Measurements from ENCODE around the gene CDK3.

The CDK3 gene

GRCh38 chr17:76014100-76014924, 13.7 kb downstream of the CDK3 start:
- H3K4me3 ChIP-seq (ENCODE audit: control insufficient read depth in 1 of 7, extremely low read depth in 1 of 7, insufficient read depth in 4 of 7, low read depth in 2 of 7, low read length in 6 of 7), result no peak overlapping the region
- H3K36me3 ChIP-seq (ENCODE audit: control insufficient read depth in 4 of 4, insufficient read depth in 4 of 4, low read length in 3 of 4), result peaks cover 0 to 3% (median 1%) of the 10 kb centered on the region in 4 experiments
- H3K27ac ChIP-seq (ENCODE audit: insufficient read depth in 1 of 2, low read depth in 1 of 2, low read length in 2 of 2, poor library complexity in 1 of 2, severe bottlenecking in 2 of 2), result no peak overlapping the region
- peaks cover 0 to 7% (median 3%) of the 10 kb centered on the region in 4 experiments for H3K4me1 ChIP-seq (ENCODE audit: control extremely low read depth in 1 of 4, control insufficient read depth in 4 of 4, insufficient read depth in 4 of 4, low read length in 3 of 4)
- no peaks in the 10 kb centered on the region for H3K9me3 ChIP-seq (ENCODE audit: control extremely low read depth in 1 of 5, control insufficient read depth in 4 of 5, insufficient read depth in 2 of 5, low read depth in 1 of 5, low read length in 4 of 5)
- ChIA-PET POLR2A (interaction anchor here (0.5 to 0.7 kb wide), 2 partner anchors 43 to 61 kb away, joined by 3 to 4 read pairs; no protein-coding TSS in a partner anchor), CTCF (interaction anchor here (0.5 to 13.9 kb wide), 33 partner anchors 9 to 275 kb away, joined by 3 to 183 read pairs (median 4); partner anchors contain the start of genes CDK3, FBF1 and SRP68)
- H3K27me3 ChIP-seq (replicated peaks in 2 of 5; ENCODE audit: control insufficient read depth in 4 of 5, insufficient read depth in 5 of 5, low read length in 4 of 5), result no peaks in the 10 kb centered on the region
- WGBS (ENCODE audit: insufficient coverage), result 37% methylated on average over 18 of the region's 19 CpGs
- peak; percentile 67 to 86 (median 80) for DNase-seq

- Histone ChIP-seq H3K9me3 (ENCODE audit: control extremely low read depth in 1 of 5, control insufficient read depth in 4 of 5, insufficient read depth in 2 of 5, low read depth in 1 of 5, low read length in 4 of 5) (no peaks in the 10 kb centered on the region), H3K4me1 (ENCODE audit: control extremely low read depth in 1 of 4, control insufficient read depth in 4 of 4, insufficient read depth in 4 of 4, low read length in 3 of 4) (peaks cover 0 to 10% (median 3%) of the 10 kb centered on the region in 4 experiments), H3K27me3 (replicated peaks in 2 of 5; ENCODE audit: control insufficient read depth in 4 of 5, insufficient read depth in 5 of 5, low read length in 4 of 5) (no peaks in the 10 kb centered on the region), H3K27ac (ENCODE audit: insufficient read depth in 1 of 2, low read depth in 1 of 2, low read length in 2 of 2, poor library complexity in 1 of 2, severe bottlenecking in 2 of 2) (no peak overlapping the region), H3K36me3 (ENCODE audit: control insufficient read depth in 4 of 4, insufficient read depth in 4 of 4, low read length in 3 of 4) (peaks cover 0 to 3% (median 1%) of the 10 kb centered on the region in 4 experiments), H3K4me3 (ENCODE audit: control insufficient read depth in 1 of 7, extremely low read depth in 1 of 7, insufficient read depth in 4 of 7, low read depth in 2 of 7, low read length in 6 of 7) (no peak overlapping the region)
- WGBS (ENCODE audit: insufficient coverage), result 89% methylated on average over 24 of the region's 26 CpGs
- ChIA-PET CTCF (interaction anchor here (0.5 to 13.9 kb wide), 26 partner anchors 8 to 265 kb away, joined by 3 to 183 read pairs (median 4); partner anchors contain the start of genes CDK3 and FBF1), POLR2A (interaction anchor here (0.5 kb wide), 1 partner anchor 61 kb away, joined by 3 read pairs; no protein-coding TSS in a partner anchor)
- no peak for DNase-seq
These were observed 14.2 kb downstream of the CDK3 start for GRCh38 chr17:76014925-76015261.

- Histone ChIP-seq H3K27me3 (replicated peaks in 2 of 5; ENCODE audit: control insufficient read depth in 4 of 5, insufficient read depth in 5 of 5, low read length in 4 of 5) (no peaks in the 10 kb centered on the region), H3K4me1 (ENCODE audit: control extremely low read depth in 1 of 4, control insufficient read depth in 4 of 4, insufficient read depth in 4 of 4, low read length in 3 of 4) (peaks cover 0 to 10% (median 3%) of the 10 kb centered on the region in 4 experiments), H3K27ac (ENCODE audit: insufficient read depth in 1 of 2, low read depth in 1 of 2, low read length in 2 of 2, poor library complexity in 1 of 2, severe bottlenecking in 2 of 2) (no peak overlapping the region), H3K4me3 (ENCODE audit: control insufficient read depth in 1 of 7, extremely low read depth in 1 of 7, insufficient read depth in 4 of 7, low read depth in 2 of 7, low read length in 6 of 7) (no peak overlapping the region), H3K9me3 (ENCODE audit: control extremely low read depth in 1 of 5, control insufficient read depth in 4 of 5, insufficient read depth in 2 of 5, low read depth in 1 of 5, low read length in 4 of 5) (no peaks in the 10 kb centered on the region), H3K36me3 (ENCODE audit: control insufficient read depth in 4 of 4, insufficient read depth in 4 of 4, low read length in 3 of 4) (peaks cover 0 to 3% (median 1%) of the 10 kb centered on the region in 4 experiments)
- POLR2A ChIA-PET, result no interaction called here
- CTCF ChIA-PET, result interaction anchor here (1.9 to 13.9 kb wide), 4 partner anchors 15 to 39 kb away, joined by 4 to 183 read pairs (median 38); partner anchors contain the start of gene CDK3
- DNase-seq, result no peak
- 98% methylated on average over 14 of the region's 21 CpGs for WGBS (ENCODE audit: insufficient coverage)
These were observed 17.1 kb downstream of the CDK3 start for GRCh38 chr17:76017481-76018339.

GRCh38 chr17:76018340-76018680, 17.7 kb downstream of the CDK3 start:
- ChIA-PET CTCF (interaction anchor here (1.9 to 13.9 kb wide), 4 partner anchors 15 to 38 kb away, joined by 4 to 183 read pairs (median 38); partner anchors contain the start of gene CDK3), POLR2A (no interaction called here)
- Histone ChIP-seq H3K27ac (ENCODE audit: insufficient read depth in 1 of 2, low read depth in 1 of 2, low read length in 2 of 2, poor library complexity in 1 of 2, severe bottlenecking in 2 of 2) (no peak overlapping the region), H3K27me3 (replicated peaks in 2 of 5; ENCODE audit: control insufficient read depth in 4 of 5, insufficient read depth in 5 of 5, low read length in 4 of 5) (no peaks in the 10 kb centered on the region), H3K4me3 (ENCODE audit: control insufficient read depth in 1 of 7, extremely low read depth in 1 of 7, insufficient read depth in 4 of 7, low read depth in 2 of 7, low read length in 6 of 7) (no peak overlapping the region), H3K9me3 (ENCODE audit: control extremely low read depth in 1 of 5, control insufficient read depth in 4 of 5, insufficient read depth in 2 of 5, low read depth in 1 of 5, low read length in 4 of 5) (no peaks in the 10 kb centered on the region), H3K36me3 (ENCODE audit: control insufficient read depth in 4 of 4, insufficient read depth in 4 of 4, low read length in 3 of 4) (peaks cover 0 to 3% (median 1%) of the 10 kb centered on the region in 4 experiments), H3K4me1 (ENCODE audit: control extremely low read depth in 1 of 4, control insufficient read depth in 4 of 4, insufficient read depth in 4 of 4, low read length in 3 of 4) (peaks cover 0 to 10% (median 3%) of the 10 kb centered on the region in 4 experiments)
- 84% methylated on average over 10 of the region's 11 CpGs for WGBS (ENCODE audit: insufficient coverage)
- no peak for DNase-seq

GRCh38 chr17:76018801-76019200, 18.1 kb downstream of the CDK3 start:
- no peak overlapping the region for H3K27ac ChIP-seq (ENCODE audit: insufficient read depth in 1 of 2, low read depth in 1 of 2, low read length in 2 of 2, poor library complexity in 1 of 2, severe bottlenecking in 2 of 2)
- no peak for DNase-seq
- 99% methylated on average over 12 of the region's 13 CpGs for WGBS (ENCODE audit: insufficient coverage)
- peaks cover 0 to 3% (median 1%) of the 10 kb centered on the region in 4 experiments for H3K36me3 ChIP-seq (ENCODE audit: control insufficient read depth in 4 of 4, insufficient read depth in 4 of 4, low read length in 3 of 4)
- POLR2A ChIA-PET, result no interaction called here
- no peaks in the 10 kb centered on the region for H3K9me3 ChIP-seq (ENCODE audit: control extremely low read depth in 1 of 5, control insufficient read depth in 4 of 5, insufficient read depth in 2 of 5, low read depth in 1 of 5, low read length in 4 of 5)
- H3K4me1 ChIP-seq (ENCODE audit: control extremely low read depth in 1 of 4, control insufficient read depth in 4 of 4, insufficient read depth in 4 of 4, low read length in 3 of 4), result peaks cover 0 to 9% (median 3%) of the 10 kb centered on the region in 4 experiments
- H3K27me3 ChIP-seq (replicated peaks in 2 of 5; ENCODE audit: control insufficient read depth in 4 of 5, insufficient read depth in 5 of 5, low read length in 4 of 5), result no peaks in the 10 kb centered on the region
- CTCF ChIA-PET, result interaction anchor here (0.9 to 13.9 kb wide), 6 partner anchors 11 to 188 kb away, joined by 3 to 183 read pairs (median 10); partner anchors contain the start of gene CDK3
- H3K4me3 ChIP-seq (ENCODE audit: control insufficient read depth in 1 of 7, extremely low read depth in 1 of 7, insufficient read depth in 4 of 7, low read depth in 2 of 7, low read length in 6 of 7), result no peak overlapping the region

GRCh38 chr17:76019833-76020467, 19.3 kb downstream of the CDK3 start:
- H3K27me3 ChIP-seq (replicated peaks in 2 of 5; ENCODE audit: control insufficient read depth in 4 of 5, insufficient read depth in 5 of 5, low read length in 4 of 5), result no peaks in the 10 kb centered on the region
- WGBS (ENCODE audit: insufficient coverage), result 93% methylated on average over 5 of the region's 6 CpGs
- no peak overlapping the region for H3K27ac ChIP-seq (ENCODE audit: insufficient read depth in 1 of 2, low read depth in 1 of 2, low read length in 2 of 2, poor library complexity in 1 of 2, severe bottlenecking in 2 of 2)
- no peak overlapping the region for H3K4me3 ChIP-seq (ENCODE audit: control insufficient read depth in 1 of 7, extremely low read depth in 1 of 7, insufficient read depth in 4 of 7, low read depth in 2 of 7, low read length in 6 of 7)
- no peak for DNase-seq
- no peaks in the 10 kb centered on the region for H3K9me3 ChIP-seq (ENCODE audit: control extremely low read depth in 1 of 5, control insufficient read depth in 4 of 5, insufficient read depth in 2 of 5, low read depth in 1 of 5, low read length in 4 of 5)
- POLR2A ChIA-PET, result interaction anchor here (0.9 kb wide), 1 partner anchor 63 kb away, joined by 3 read pairs; no protein-coding TSS in a partner anchor
- peaks cover 0 to 3% (median 1%) of the 10 kb centered on the region in 4 experiments for H3K36me3 ChIP-seq (ENCODE audit: control insufficient read depth in 4 of 4, insufficient read depth in 4 of 4, low read length in 3 of 4)
- peaks cover 0 to 5% (median 0%) of the 10 kb centered on the region in 4 experiments for H3K4me1 ChIP-seq (ENCODE audit: control extremely low read depth in 1 of 4, control insufficient read depth in 4 of 4, insufficient read depth in 4 of 4, low read length in 3 of 4)
- CTCF ChIA-PET, result interaction anchor here (0.6 to 13.9 kb wide), 12 partner anchors 9 to 122 kb away, joined by 3 to 183 read pairs (median 4); partner anchors contain the start of gene CDK3
